Breast epithelium (tissue), 4 donors: ENCODE results near the gene POLR1D. TPM values are rescaled to one million over a fixed set of nuclear protein-coding genes. Genes with fewer than 3 reads are reported as not detected.

Experiments
- DNase-seq, 2 donors: peaks; one replicate each; pipeline ENCODE4 v3.0.0-alpha.2; 2019; ENCODE audit warnings: low spot score in 2 of 2
- H3K27ac ChIP-seq, 2 donors: fragments of 200-600 bp; sonication (generic) in 1 of 2; one replicate each; pipeline ENCODE4 v1.5.1; 2016 to 2019; ENCODE audit warnings: mild to moderate bottlenecking in 1 of 2
- H3K27me3 ChIP-seq, 2 donors: fragments of 200-600 bp; sonication (generic) in 1 of 2; one replicate each; pipeline versions ENCODE4 v1.5.1 to v1.6.0; 2017 to 2019; ENCODE audit warnings: control low read depth in 1 of 2, mild to moderate bottlenecking in 1 of 2
- H3K36me3 ChIP-seq: fragments of 200-600 bp; one replicate; pipeline ENCODE4 v1.5.1; 2019
- H3K4me1 ChIP-seq, 2 donors: fragments of 200-600 bp; sonication (generic); one replicate each; pipeline ENCODE4 v1.5.1; 2016 to 2019; ENCODE audit warnings: control low read depth in 1 of 2
- H3K4me3 ChIP-seq, 3 donors: fragments of 200-600 bp; sonication (generic); 1 replicate in 2 of 3; 2 replicates in 1 of 3; pipeline ENCODE4 v1.5.1; 2016 to 2019; ENCODE audit warnings: mild to moderate bottlenecking in 3 of 3, moderate library complexity in 2 of 3
- H3K9me3 ChIP-seq, 2 donors: fragments of 200-600 bp; sonication (generic) in 1 of 2; one replicate each; pipeline ENCODE4 v1.5.1; 2016 to 2019; ENCODE audit warnings: control low read depth in 1 of 2
- POLR2A ChIP-seq: fragments of 450-650 bp; IDR thresholded peaks from one replicate; pipeline ENCODE4 v1.6.1; 2016; ENCODE audit warnings: antibody characterized with exemption, mild to moderate bottlenecking, moderate library complexity
- POLR2AphosphoS5 ChIP-seq, 3 donors: sonication (generic); formaldehyde crosslinking; IDR thresholded peaks; one replicate each; pipeline ENCODE4 v1.6.1; 2017; ENCODE audit warnings: antibody characterized with exemption in 3 of 3
- intact Hi-C: fragments of 100-400 bp; cut with DNase I; formaldehyde crosslinking; loops from one replicate; pipeline ENCODE4 v1.15.1; 2023; ENCODE audit warnings: low total_unique reads
- total RNA-seq, 3 donors: library from RNA; depleted of rRNA; stranded (reverse); fragments of >200 nt; gene quantifications; one replicate each; pipeline ENCODE4 v1.1.0, GENCODE V29; 2016
- TF ChIP-seq, protein P1 (sequence below), 3 donors: fragments of 450-650 bp; IDR thresholded peaks; one replicate each; pipeline ENCODE4 v1.5.1; 2016 to 2017; ENCODE audit warnings: antibody characterized with exemption in 3 of 3, mild to moderate bottlenecking in 3 of 3, moderate library complexity in 3 of 3

The POLR1D gene
- total RNA-seq, 3 donors from 2014 or later = 103 to 130 (median 115) TPM

DNA sequence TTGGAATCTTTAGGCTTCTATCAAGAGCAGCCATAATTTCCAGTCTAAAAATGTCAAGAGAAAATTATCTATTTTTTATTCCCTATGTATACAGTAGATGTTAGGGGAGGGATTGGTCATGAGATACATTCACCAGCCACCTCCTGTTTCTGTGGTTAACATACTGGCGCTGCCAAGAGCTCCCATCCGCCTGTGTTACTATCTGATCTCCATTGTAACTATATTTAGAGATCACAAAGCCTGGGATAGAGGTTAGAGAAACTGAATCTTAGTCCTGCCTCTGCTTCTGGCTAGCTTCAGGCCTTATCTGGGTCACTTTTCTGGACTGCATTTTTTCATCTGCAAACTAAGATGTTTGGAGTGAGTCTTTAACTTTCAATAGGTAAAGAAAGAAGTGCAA lies 46.3 kb downstream of the POLR1D start:
- Histone ChIP-seq H3K9me3 (peaks cover 0 to 5% of the 10 kb centered on the region in 2 donors), H3K27ac (no peak overlapping the region), H3K27me3 (no peaks in the 10 kb centered on the region), H3K36me3 (no peaks in the 10 kb centered on the region), H3K4me3 (no peak overlapping the region), H3K4me1 (no peaks in the 10 kb centered on the region)
- TF ChIP-seq, protein P1, sequence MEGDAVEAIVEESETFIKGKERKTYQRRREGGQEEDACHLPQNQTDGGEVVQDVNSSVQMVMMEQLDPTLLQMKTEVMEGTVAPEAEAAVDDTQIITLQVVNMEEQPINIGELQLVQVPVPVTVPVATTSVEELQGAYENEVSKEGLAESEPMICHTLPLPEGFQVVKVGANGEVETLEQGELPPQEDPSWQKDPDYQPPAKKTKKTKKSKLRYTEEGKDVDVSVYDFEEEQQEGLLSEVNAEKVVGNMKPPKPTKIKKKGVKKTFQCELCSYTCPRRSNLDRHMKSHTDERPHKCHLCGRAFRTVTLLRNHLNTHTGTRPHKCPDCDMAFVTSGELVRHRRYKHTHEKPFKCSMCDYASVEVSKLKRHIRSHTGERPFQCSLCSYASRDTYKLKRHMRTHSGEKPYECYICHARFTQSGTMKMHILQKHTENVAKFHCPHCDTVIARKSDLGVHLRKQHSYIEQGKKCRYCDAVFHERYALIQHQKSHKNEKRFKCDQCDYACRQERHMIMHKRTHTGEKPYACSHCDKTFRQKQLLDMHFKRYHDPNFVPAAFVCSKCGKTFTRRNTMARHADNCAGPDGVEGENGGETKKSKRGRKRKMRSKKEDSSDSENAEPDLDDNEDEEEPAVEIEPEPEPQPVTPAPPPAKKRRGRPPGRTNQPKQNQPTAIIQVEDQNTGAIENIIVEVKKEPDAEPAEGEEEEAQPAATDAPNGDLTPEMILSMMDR (IDR thresholded peaks at IDR 0.05) = no peak
- TF ChIP-seq POLR2AphosphoS5 (IDR thresholded peaks at IDR 0.05) = no peak
- no peak for TF ChIP-seq POLR2A
- DNase-seq = no peak
- intact Hi-C loops = no loop called here

DNA sequence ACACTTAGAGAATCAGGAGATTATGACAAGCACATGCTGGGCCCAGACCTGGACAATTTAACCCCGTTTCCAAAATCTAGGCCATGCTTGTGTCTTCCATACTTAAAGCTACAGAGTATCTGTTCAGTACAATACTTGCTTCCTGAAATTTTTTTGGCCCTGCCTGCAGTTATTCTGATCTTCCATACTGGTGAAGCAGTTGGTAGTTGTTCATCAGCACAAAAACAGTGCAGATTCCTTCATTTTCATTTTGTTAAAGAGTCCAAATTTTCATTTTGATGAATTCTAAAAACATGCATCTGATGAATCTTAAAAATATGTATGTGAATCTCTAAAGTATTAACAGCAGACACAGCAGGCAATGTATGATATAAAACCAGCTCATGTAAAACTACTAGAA lies 49.2 kb downstream of the POLR1D start:
- Histone ChIP-seq H3K9me3 (peaks cover 0 to 5% of the 10 kb centered on the region in 2 donors), H3K36me3 (no peaks in the 10 kb centered on the region), H3K4me3 (no peak overlapping the region), H3K27me3 (no peaks in the 10 kb centered on the region), H3K27ac (no peak overlapping the region), H3K4me1 (no peaks in the 10 kb centered on the region)
- intact Hi-C loops = no loop called here
- TF ChIP-seq POLR2A (no peak), POLR2AphosphoS5 (IDR thresholded peaks at IDR 0.05) (no peak)
- TF ChIP-seq, protein P1 (IDR thresholded peaks at IDR 0.05) = no peak
- DNase-seq = no peak

DNA sequence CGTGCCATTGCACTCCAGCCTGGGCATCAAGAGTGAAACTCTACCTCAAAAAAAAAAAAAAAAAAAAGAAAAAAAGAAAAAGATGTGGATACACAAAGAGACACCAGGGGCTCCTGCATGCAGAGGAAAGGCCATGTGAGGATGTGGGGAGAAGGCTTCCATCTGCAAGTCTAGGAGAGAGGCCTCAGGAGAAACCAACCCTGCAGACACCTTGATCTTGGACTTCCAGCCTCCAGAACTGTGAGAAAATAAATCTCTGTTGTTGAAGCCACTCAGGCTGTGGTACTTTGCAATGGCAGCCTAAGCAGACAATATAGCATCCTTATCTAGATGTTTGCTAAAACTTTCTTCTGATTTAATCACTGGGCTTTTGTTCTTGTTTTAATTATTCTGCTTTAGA lies 50.3 kb downstream of the POLR1D start:
- no peaks in the 10 kb centered on the region for H3K36me3 ChIP-seq
- H3K27ac ChIP-seq = no peak overlapping the region
- H3K27me3 ChIP-seq = no peaks in the 10 kb centered on the region
- peaks cover 0 to 5% of the 10 kb centered on the region in 2 donors for H3K9me3 ChIP-seq
- H3K4me3 ChIP-seq = no peak overlapping the region
- intact Hi-C loops = no loop called here
- no peak for DNase-seq
- TF ChIP-seq, protein P1 (IDR thresholded peaks at IDR 0.05) = no peak
- no peak for TF ChIP-seq POLR2AphosphoS5 (IDR thresholded peaks at IDR 0.05)
- no peak for TF ChIP-seq POLR2A
- H3K4me1 ChIP-seq = no peaks in the 10 kb centered on the region

Other genes with a start within 250 kb of the POLR1D start
- 100 to 1,000 TPM; 124 to 186 (median 175) TPM for gene GTF3A, start 197.3 kb upstream of the POLR1D start, total RNA-seq
- gene MTIF3, start 171.3 kb upstream of the POLR1D start, total RNA-seq = 100 to 1,000 TPM in 1 of 3 donors, 10 to 100 TPM in 2; 67.5 to 146 (median 72.7) TPM
- gene LNX2, start 1.4 kb upstream of the POLR1D start, total RNA-seq = 10 to 100 TPM in 2 of 3 donors, 1 to 10 TPM in 1; 5.9 to 19.3 (median 19.2) TPM
- not detected for gene GSX1, start 170.6 kb downstream of the POLR1D start, total RNA-seq